Fibroblast of lung (primary cell): Measurements from ENCODE around the gene SNN. TPM values are rescaled to one million over a fixed set of nuclear protein-coding genes. Genes with fewer than 3 reads are reported as not detected.

Source experiments
- DNase-seq, 2 donors: peaks; one replicate each; pipeline versions ENCODE4 v3.0.0 to v3.0.0-alpha.2; 2010; ENCODE audit warnings: low read depth in 2 of 2
- H2AFZ ChIP-seq: 2 replicates; pipeline ENCODE4 v1.5.1; 2012; ENCODE audit warnings: low read length, control low read depth, inconsistent platforms
- H3K27ac ChIP-seq: 2 replicates; pipeline ENCODE4 v1.5.1; 2011; ENCODE audit warnings: low read length, control low read depth; ENCODE audit not compliant: insufficient read depth
- H3K27me3 ChIP-seq: 2 replicates; pipeline ENCODE4 v1.5.1; 2011; ENCODE audit warnings: mild to moderate bottlenecking, low read length; ENCODE audit not compliant: control insufficient read depth, insufficient read depth
- H3K36me3 ChIP-seq: 2 replicates; pipeline ENCODE4 v1.5.1; 2011; ENCODE audit warnings: low read length; ENCODE audit not compliant: control insufficient read depth, insufficient read depth
- H3K4me1 ChIP-seq: 2 replicates; pipeline ENCODE4 v1.5.1; 2011; ENCODE audit warnings: low read length; ENCODE audit not compliant: control insufficient read depth, insufficient read depth; ENCODE audit errors: extremely low read depth
- H3K4me2 ChIP-seq: 2 replicates; pipeline ENCODE4 v1.5.1; 2011; ENCODE audit warnings: low read length, control low read depth; ENCODE audit not compliant: insufficient read depth; ENCODE audit errors: extremely low read depth
- H3K4me3 ChIP-seq, 4 experiments: fragments of 200-600 bp in 1 of 4; sonication (generic) in 1 of 4; replicated peaks in 1 of 4; 2 replicates each; pipeline ENCODE4 v1.5.1; 2011 to 2016; ENCODE audit warnings: low read length in 4 of 4, low read depth in 3 of 4, mild to moderate bottlenecking in 3 of 4, control low read depth in 2 of 4, inconsistent platforms in 1 of 4, mixed read lengths in 1 of 4; ENCODE audit not compliant: insufficient read depth in 1 of 4; ENCODE audit errors: control extremely low read depth in 1 of 4
- H3K79me2 ChIP-seq: 2 replicates; pipeline ENCODE4 v1.5.1; 2012; ENCODE audit warnings: mild to moderate bottlenecking, low read length, inconsistent platforms; ENCODE audit not compliant: control insufficient read depth, insufficient read depth
- H3K9ac ChIP-seq: 2 replicates; pipeline ENCODE4 v1.5.1; 2011; ENCODE audit warnings: mild to moderate bottlenecking, low read length, control low read depth; ENCODE audit not compliant: insufficient read depth
- H3K9me3 ChIP-seq: 2 replicates; pipeline ENCODE4 v1.5.1; 2012; ENCODE audit warnings: low read depth, low read length; ENCODE audit not compliant: control insufficient read depth, insufficient read depth
- H4K20me1 ChIP-seq: 2 replicates; pipeline ENCODE4 v1.5.1; 2011; ENCODE audit warnings: low read length; ENCODE audit not compliant: control insufficient read depth, insufficient read depth; ENCODE audit errors: extremely low read depth
- CTCF ChIP-seq, 2 donors: IDR thresholded peaks in 1 of 2; conservative IDR thresholded peaks in 1 of 2; 1 replicate in 1 of 2; 2 replicates in 1 of 2; pipeline ENCODE4 v1.5.1; 2011 to 2012; ENCODE audit warnings: low read length in 2 of 2, control low read depth in 1 of 2, inconsistent platforms in 1 of 2, low read depth in 1 of 2, mild to moderate bottlenecking in 1 of 2
- EZH2 ChIP-seq: IDR thresholded peaks from 2 replicates; pipeline ENCODE4 v1.5.1; 2012; ENCODE audit warnings: low read length, control low read depth, mild to moderate bottlenecking; ENCODE audit errors: missing control alignments
- polyA plus RNA-seq, 2 donors: library from polyadenylated mRNA; depleted of rRNA in 1 of 2; stranded (reverse) in 1 of 2; unstranded in 1 of 2; fragments of >200 nt; gene quantifications; 2 replicates each; pipeline ENCODE4 v1.2.1, GENCODE V29; 2011 to 2012; ENCODE audit warnings: missing spikeins in 1 of 2
- total RNA-seq: library from RNA; depleted of rRNA; stranded (reverse); fragments of >200 nt; gene quantifications from 2 replicates; pipeline ENCODE4 v1.2.1, GENCODE V29; 2014

The SNN gene
- total and polyA plus RNA-seq, 2 donors (not counting 1 experiment from before 2014, with no cell fraction given): 17.5 to 24.9 TPM

DNA sequence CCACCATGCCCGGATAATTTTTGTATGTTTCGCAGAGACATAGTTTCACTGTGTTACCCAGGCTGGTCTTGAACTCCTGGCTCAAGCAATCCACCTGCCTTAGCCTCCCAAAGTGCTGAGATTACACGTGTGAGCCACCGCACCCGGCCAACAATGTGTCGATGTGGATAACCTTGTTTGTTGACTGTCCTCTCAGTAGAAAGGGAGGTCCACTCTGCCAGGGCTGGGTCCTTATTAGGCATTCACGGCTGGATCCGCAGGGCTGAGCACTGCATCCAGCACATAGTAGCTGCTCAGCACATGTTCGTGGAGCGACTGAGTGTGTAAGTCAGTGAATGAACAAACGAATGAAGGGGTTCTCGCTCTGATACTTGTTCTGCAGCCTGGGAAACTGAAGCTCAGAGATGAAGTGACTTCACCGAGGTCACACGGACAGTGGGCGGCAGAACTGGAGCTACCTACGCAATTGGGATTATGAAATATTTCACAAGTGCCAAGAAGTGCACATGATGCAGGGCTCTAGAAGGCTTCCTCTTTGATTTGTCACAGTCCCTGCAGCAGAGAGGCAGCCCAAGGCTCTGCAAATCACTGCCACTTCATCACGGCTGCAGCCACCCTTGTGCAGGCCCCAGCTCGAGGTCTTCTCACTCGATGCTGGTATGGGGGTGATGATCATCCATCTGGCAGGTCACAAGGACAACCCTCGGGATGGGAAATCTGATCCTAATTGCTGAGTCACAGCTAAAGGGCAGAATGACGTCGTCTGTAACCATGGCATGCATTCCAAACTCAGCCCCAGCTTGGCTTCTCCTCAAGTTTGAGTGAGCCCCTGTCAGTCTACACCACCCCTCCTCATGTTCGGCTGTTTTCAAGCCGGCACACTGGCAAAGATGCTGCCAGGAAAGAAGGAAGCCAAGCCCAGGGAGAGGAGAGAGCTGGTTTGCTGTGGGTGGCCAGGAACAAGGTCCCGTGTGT, 28.0 kb upstream of the SNN start:
- Histone ChIP-seq H3K4me2 (peak overlapping the region; percentile 72), H3K4me3 (peak overlapping the region in 1 of 4 experiments; percentile 25), H3K27me3 (no peaks in the 10 kb centered on the region), H3K4me1 (peaks cover 15% of the 10 kb centered on the region), H4K20me1 (no peaks in the 10 kb centered on the region), H3K9me3 (no peaks in the 10 kb centered on the region), H3K36me3 (no peaks in the 10 kb centered on the region), H3K27ac (peak overlapping the region; percentile 97), H2AFZ (no peak overlapping the region), H3K9ac (peak overlapping the region; percentile 80), H3K79me2 (no peaks in the 10 kb centered on the region)
- TF ChIP-seq CTCF (conservative IDR thresholded peaks at IDR 0.05 in 1 of 2, IDR thresholded peaks at IDR 0.05 in 1 of 2; ENCODE audit: low read depth in 1 of 2, low read length in 2 of 2) (no peak), EZH2 (no peak)
- peak; percentile 97 to 100 for DNase-seq

GRCh38 chr16:11640987-11641817, 27.1 kb upstream of the SNN start:
- Histone ChIP-seq H3K79me2 (no peaks in the 10 kb centered on the region), H4K20me1 (no peaks in the 10 kb centered on the region), H3K27me3 (no peaks in the 10 kb centered on the region), H3K9me3 (no peaks in the 10 kb centered on the region), H3K4me2 (peak overlapping the region; percentile 82), H3K4me1 (peaks cover 15% of the 10 kb centered on the region), H2AFZ (no peak overlapping the region), H3K4me3 (peak overlapping the region in 1 of 4 experiments; percentile 14), H3K9ac (peak overlapping the region; percentile 80), H3K27ac (peak overlapping the region; percentile 97), H3K36me3 (no peaks in the 10 kb centered on the region)
- TF ChIP-seq CTCF (conservative IDR thresholded peaks at IDR 0.05 in 1 of 2, IDR thresholded peaks at IDR 0.05 in 1 of 2; ENCODE audit: low read depth in 1 of 2, low read length in 2 of 2) (peak; percentile 87 to 89), EZH2 (no peak)
- peak; percentile 75 to 87 for DNase-seq

- DNase-seq: no peak
- no peak overlapping the region for H3K27ac ChIP-seq
- no peaks in the 10 kb centered on the region for H3K27me3 ChIP-seq
- no peaks in the 10 kb centered on the region for H3K79me2 ChIP-seq
- H3K4me3 ChIP-seq: no peak overlapping the region
- TF ChIP-seq EZH2: no peak
- no peak for TF ChIP-seq CTCF (conservative IDR thresholded peaks at IDR 0.05 in 1 of 2, IDR thresholded peaks at IDR 0.05 in 1 of 2; ENCODE audit: low read depth in 1 of 2, low read length in 2 of 2)
- H2AFZ ChIP-seq: no peak overlapping the region
- no peaks in the 10 kb centered on the region for H3K9me3 ChIP-seq
- no peaks in the 10 kb centered on the region for H3K36me3 ChIP-seq
- H3K9ac ChIP-seq: no peak overlapping the region
- peaks cover 15% of the 10 kb centered on the region for H3K4me1 ChIP-seq
- H3K4me2 ChIP-seq: no peak overlapping the region
- no peaks in the 10 kb centered on the region for H4K20me1 ChIP-seq
These were observed 25.5 kb upstream of the SNN start for GRCh38 chr16:11642765-11643116.
